Hepatocyte (in vitro differentiated cells): ENCODE data around the gene TINAG. TPM values are rescaled to one million over a fixed set of nuclear protein-coding genes. Genes with fewer than 3 reads are reported as not detected.
A peak's percentile ranks its signal among the peaks of the same experiment; 100 is the strongest.

Source experiments
- DNase-seq: peaks from one replicate; pipeline ENCODE4 v3.0.0-alpha.2; 2016; ENCODE audit warnings: low spot score
- H2AFZ ChIP-seq: fragments of 200-600 bp; sonication (generic); 2 replicates; pipeline ENCODE4 v1.6.0; 2016; ENCODE audit warnings: antibody characterized with exemption, mild to moderate bottlenecking
- H3K27ac ChIP-seq: fragments of 200-600 bp; sonication (generic); 2 replicates; pipeline ENCODE4 v1.5.1; 2016; ENCODE audit warnings: mild to moderate bottlenecking
- H3K27me3 ChIP-seq: fragments of 200-600 bp; sonication (generic); 2 replicates; pipeline ENCODE4 v1.6.1; 2016
- H3K36me3 ChIP-seq: fragments of 200-600 bp; sonication (generic); replicated peaks from 2 replicates; pipeline ENCODE4 v1.5.1; 2016; ENCODE audit warnings: low read depth; ENCODE audit not compliant: insufficient read depth
- H3K4me1 ChIP-seq: fragments of 200-600 bp; sonication (generic); 2 replicates; pipeline ENCODE4 v1.5.1; 2016; ENCODE audit warnings: mild to moderate bottlenecking, moderate library complexity; ENCODE audit not compliant: insufficient read depth
- H3K4me2 ChIP-seq: fragments of 200-600 bp; sonication (generic); 2 replicates; pipeline ENCODE4 v1.6.0; 2016
- H3K4me3 ChIP-seq: fragments of 200-600 bp; sonication (generic); 2 replicates; pipeline ENCODE4 v1.5.1; 2016; ENCODE audit warnings: mild to moderate bottlenecking
- H3K79me2 ChIP-seq: fragments of 200-600 bp; sonication (generic); 2 replicates; pipeline ENCODE4 v1.6.0; 2017; ENCODE audit warnings: mild to moderate bottlenecking
- H3K9me2 ChIP-seq: fragments of 200-600 bp; sonication (generic); replicated peaks from 2 replicates; pipeline ENCODE4 v1.6.0; 2017; ENCODE audit warnings: mild to moderate bottlenecking; ENCODE audit not compliant: insufficient read depth
- H3K9me3 ChIP-seq: fragments of 200-600 bp; sonication (generic); 2 replicates; pipeline ENCODE4 v1.5.1; 2016; ENCODE audit warnings: low read depth, mild to moderate bottlenecking
- H4K20me1 ChIP-seq: fragments of 200-600 bp; sonication (generic); 2 replicates; pipeline ENCODE4 v1.6.0; 2016; ENCODE audit warnings: mild to moderate bottlenecking; ENCODE audit not compliant: insufficient read depth, poor library complexity, severe bottlenecking
- CTCF ChIP-seq: fragments of 200-600 bp; sonication (generic); IDR thresholded peaks from 2 replicates; pipeline ENCODE4 v1.5.1; 2016; ENCODE audit warnings: antibody characterized with exemption, mild to moderate bottlenecking; ENCODE audit not compliant: poor library complexity
- EZH2 ChIP-seq: fragments of 200-600 bp; sonication (generic); IDR thresholded peaks from 2 replicates; pipeline ENCODE4 v1.6.1; 2016; ENCODE audit warnings: antibody characterized with exemption, mild to moderate bottlenecking, borderline replicate concordance
- EZH2phosphoT487 ChIP-seq: fragments of 200-600 bp; sonication (generic); IDR thresholded peaks from one replicate; pipeline ENCODE4 v1.6.1; 2018; ENCODE audit warnings: antibody characterized with exemption, mild to moderate bottlenecking, low read depth, moderate library complexity; ENCODE audit not compliant: unreplicated experiment, severe bottlenecking
- WGBS: methylation state at CpG from one replicate; pipeline ENCODE4 v1.1.6; 2016; ENCODE audit warnings: low lambda C conversion rate; ENCODE audit errors: missing lambda C conversion rate; 5-methylcytosine and 5-hydroxymethylcytosine counted together
- polyA plus RNA-seq: library from polyadenylated mRNA; unstranded; fragments of >200 nt; fragmentation: Nextera tagmentation; extraction: Ambion mirVana; gene quantifications from 2 replicates; pipeline ENCODE4 v1.2.1, GENCODE V29; 2016
- total RNA-seq: library from RNA; depleted of rRNA; stranded (reverse); fragments of >200 nt; gene quantifications from 2 replicates; pipeline ENCODE4 v1.2.3, GENCODE V29; 2014

The TINAG gene
- total and polyA plus RNA-seq, 2 experiments from 2014 or later, result 0.76 to 1.1 TPM

GRCh38 chr6:54411767-54412166 is 103.5 kb downstream of the TINAG start:
- H3K9me3 ChIP-seq, result no peaks in the 10 kb centered on the region
- H3K79me2 ChIP-seq, result no peaks in the 10 kb centered on the region
- no peak overlapping the region for H3K4me3 ChIP-seq
- H4K20me1 ChIP-seq, result no peaks in the 10 kb centered on the region
- H3K9me2 ChIP-seq, result no peaks in the 10 kb centered on the region
- H3K36me3 ChIP-seq, result no peaks in the 10 kb centered on the region
- no peaks in the 10 kb centered on the region for H3K27me3 ChIP-seq
- no peak overlapping the region for H3K27ac ChIP-seq
- no peak for TF ChIP-seq EZH2phosphoT487
- TF ChIP-seq EZH2, result no peak
- TF ChIP-seq CTCF, result no peak
- no peak for DNase-seq
- H3K4me1 ChIP-seq, result no peaks in the 10 kb centered on the region
- no peak overlapping the region for H2AFZ ChIP-seq
- WGBS, result 88% methylated on average over 1 of the region's 1 CpG
- no peak overlapping the region for H3K4me2 ChIP-seq

DNA sequence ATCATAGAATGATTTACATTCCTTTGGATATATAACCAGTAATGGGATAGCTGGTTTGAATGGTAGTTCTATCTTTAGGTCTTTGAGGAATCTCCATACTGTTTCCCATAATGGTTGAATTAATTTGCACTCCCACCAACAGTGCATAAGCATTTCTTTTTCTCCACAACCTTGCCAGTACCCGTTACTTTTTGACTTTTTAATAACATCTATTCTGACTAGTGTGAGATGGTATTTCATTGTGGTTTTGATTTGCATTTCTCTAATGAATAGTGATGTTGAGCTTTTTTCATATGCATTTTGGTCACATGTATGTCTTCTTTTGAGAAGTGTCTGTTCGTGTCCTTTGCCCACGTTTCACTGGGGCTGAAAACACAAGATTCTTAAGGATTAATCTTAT is 107.3 kb downstream of the TINAG start:
- no peaks in the 10 kb centered on the region for H3K9me2 ChIP-seq
- 66% methylated on average over 3 of the region's 3 CpGs for WGBS

DNA sequence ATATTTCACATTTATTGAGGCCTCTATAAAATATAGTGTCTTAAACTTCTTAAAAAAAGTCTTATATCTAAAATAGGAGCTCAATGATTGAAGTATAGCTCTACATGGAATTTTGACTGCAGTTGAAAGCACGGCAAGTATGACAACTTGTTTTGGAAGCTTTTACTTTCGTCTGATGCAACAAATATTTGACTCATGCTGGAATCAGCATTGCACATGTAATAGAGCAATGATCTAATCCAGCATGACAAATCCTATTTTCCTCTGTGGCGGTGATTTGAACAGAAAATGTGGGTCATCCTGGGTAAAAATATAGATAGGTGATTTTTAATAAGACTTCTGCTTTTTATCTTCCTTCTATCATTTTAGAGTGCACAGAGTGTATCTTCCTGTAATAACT is 111.6 kb downstream of the TINAG start:
- no peak overlapping the region for H3K27ac ChIP-seq
- no peaks in the 10 kb centered on the region for H3K36me3 ChIP-seq
- no peaks in the 10 kb centered on the region for H3K9me3 ChIP-seq
- no peak for TF ChIP-seq EZH2phosphoT487
- no peak for TF ChIP-seq EZH2
- no peak for TF ChIP-seq CTCF
- H4K20me1 ChIP-seq, result no peaks in the 10 kb centered on the region
- no peak overlapping the region for H3K4me3 ChIP-seq
- H2AFZ ChIP-seq, result no peak overlapping the region
- DNase-seq, result peak; percentile 11
- no peaks in the 10 kb centered on the region for H3K27me3 ChIP-seq
- no peaks in the 10 kb centered on the region for H3K4me1 ChIP-seq
- no peaks in the 10 kb centered on the region for H3K79me2 ChIP-seq
- no peaks in the 10 kb centered on the region for H3K9me2 ChIP-seq
- 84% methylated on average over 3 of the region's 3 CpGs for WGBS
- no peak overlapping the region for H3K4me2 ChIP-seq

More for the DNA sequence above, 107.3 kb downstream of the TINAG start:
- H3K9me3 ChIP-seq, result no peaks in the 10 kb centered on the region
- no peak for DNase-seq
- H3K4me3 ChIP-seq, result no peak overlapping the region
- no peak for TF ChIP-seq EZH2
- no peak for TF ChIP-seq EZH2phosphoT487
- TF ChIP-seq CTCF, result no peak
- no peaks in the 10 kb centered on the region for H3K79me2 ChIP-seq
- H3K4me1 ChIP-seq, result no peaks in the 10 kb centered on the region
- no peak overlapping the region for H3K4me2 ChIP-seq
- no peaks in the 10 kb centered on the region for H4K20me1 ChIP-seq
- no peak overlapping the region for H3K27ac ChIP-seq
- no peak overlapping the region for H2AFZ ChIP-seq
- no peaks in the 10 kb centered on the region for H3K27me3 ChIP-seq
- no peaks in the 10 kb centered on the region for H3K36me3 ChIP-seq

DNA sequence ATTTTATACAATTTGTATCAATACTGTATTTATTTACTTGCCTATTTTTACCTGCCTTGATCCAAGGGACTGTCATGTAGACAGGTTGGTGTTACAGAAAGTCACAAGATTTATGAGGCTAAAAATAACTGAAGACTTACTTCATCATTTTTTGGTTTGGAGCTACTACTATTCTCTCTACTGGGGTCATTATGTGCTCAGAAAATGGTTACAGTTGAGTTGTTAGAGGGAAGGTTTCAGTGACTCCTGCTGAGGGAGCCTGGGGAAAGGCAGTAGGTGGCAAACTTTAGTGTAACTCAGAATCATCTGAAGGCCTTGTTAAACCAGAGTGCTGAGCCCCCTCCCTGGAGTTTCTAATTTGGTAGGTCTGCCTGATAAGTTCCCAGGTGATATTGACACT is 118.8 kb downstream of the TINAG start:
- no peaks in the 10 kb centered on the region for H3K27me3 ChIP-seq
- no peak overlapping the region for H2AFZ ChIP-seq
- no peaks in the 10 kb centered on the region for H4K20me1 ChIP-seq
- H3K79me2 ChIP-seq, result no peaks in the 10 kb centered on the region
- DNase-seq, result no peak
- no peak overlapping the region for H3K4me2 ChIP-seq
- no peaks in the 10 kb centered on the region for H3K4me1 ChIP-seq
- no peaks in the 10 kb centered on the region for H3K9me2 ChIP-seq
- no peak overlapping the region for H3K4me3 ChIP-seq
- H3K9me3 ChIP-seq, result no peaks in the 10 kb centered on the region
- H3K36me3 ChIP-seq, result no peaks in the 10 kb centered on the region
- H3K27ac ChIP-seq, result no peak overlapping the region
- TF ChIP-seq EZH2phosphoT487 (no peak), EZH2 (no peak), CTCF (no peak)
